Skeletal muscle tissue (tissue), 4 donors: ENCODE results near the gene RFX5. TPM values are rescaled to one million over a fixed set of nuclear protein-coding genes. Genes with fewer than 3 reads are reported as not detected.

ENCODE experiments used
- H3K27ac ChIP-seq: one replicate; pipeline ENCODE4 v1.7.0; 2013; ENCODE audit warnings: mild to moderate bottlenecking, low read depth, low read length, inconsistent platforms
- H3K27me3 ChIP-seq, 3 donors: one replicate each; pipeline ENCODE4 v1.7.0; 2013; ENCODE audit warnings: low read length in 3 of 3; ENCODE audit not compliant: control insufficient read depth in 3 of 3, insufficient read depth in 3 of 3
- H3K36me3 ChIP-seq, 3 donors: one replicate each; pipeline ENCODE4 v1.7.0; 2013; ENCODE audit warnings: low read length in 3 of 3; ENCODE audit not compliant: control insufficient read depth in 3 of 3, insufficient read depth in 3 of 3
- H3K4me1 ChIP-seq, 3 donors: one replicate each; pipeline ENCODE4 v1.7.0; 2013; ENCODE audit warnings: low read length in 3 of 3, mild to moderate bottlenecking in 3 of 3; ENCODE audit not compliant: control insufficient read depth in 3 of 3, insufficient read depth in 3 of 3
- H3K4me3 ChIP-seq, 3 donors: one replicate each; pipeline ENCODE4 v1.7.0; 2013; ENCODE audit warnings: low read length in 3 of 3
- H3K9ac ChIP-seq, 3 donors: one replicate each; pipeline ENCODE4 v1.7.0; 2013; ENCODE audit warnings: low read length in 3 of 3, mild to moderate bottlenecking in 3 of 3, moderate library complexity in 2 of 3, low read depth in 1 of 3
- H3K9me3 ChIP-seq, 3 donors: one replicate each; pipeline ENCODE4 v1.7.0; 2013; ENCODE audit warnings: low read length in 3 of 3; ENCODE audit not compliant: control insufficient read depth in 3 of 3
- total RNA-seq: library from RNA; depleted of rRNA; stranded (reverse); fragments of >200 nt; gene quantifications from one replicate; pipeline ENCODE4 v1.2.3, GENCODE V29; 2014
- donor health status: Osteomylitis.

Gene RFX5
- total RNA-seq, 1 donor from 2014 or later: 24.0 TPM

DNA sequence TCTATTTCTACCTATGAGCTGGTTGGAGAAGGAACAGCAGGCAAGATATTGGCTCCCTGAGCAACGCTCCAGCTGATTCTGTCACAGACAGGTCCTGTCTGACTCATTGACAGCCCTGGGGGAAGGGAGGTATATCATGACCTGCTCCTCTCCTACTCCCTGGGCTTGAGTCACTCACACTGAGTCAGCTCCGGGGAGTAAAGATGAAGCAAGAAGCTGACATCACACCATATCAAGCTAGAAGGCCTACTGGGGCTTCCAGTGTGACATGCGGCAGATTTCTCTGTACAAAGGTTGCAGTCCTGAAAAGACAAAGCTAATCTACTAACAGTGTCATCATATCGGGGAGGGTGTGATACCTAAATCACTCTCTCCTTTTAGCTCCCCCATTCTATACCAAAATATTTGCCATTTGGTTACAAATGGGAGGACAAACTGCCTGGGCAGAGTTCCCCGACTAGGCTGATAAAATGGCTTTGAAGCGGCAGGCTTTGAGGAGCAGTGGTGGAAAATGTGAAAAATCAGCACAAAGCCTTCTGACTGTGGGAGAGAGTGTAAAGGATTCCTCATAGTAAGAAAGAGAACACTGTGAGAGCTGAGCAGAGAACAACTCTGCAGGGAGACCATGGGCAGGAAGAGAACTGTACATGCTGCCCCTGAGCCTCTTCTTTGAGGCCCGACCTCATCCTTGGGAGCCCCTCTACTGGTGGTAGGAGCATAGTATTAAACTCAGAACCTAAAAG is 35.3 kb downstream of the RFX5 start:
- Histone ChIP-seq H3K9me3 (no peaks in the 10 kb centered on the region), H3K9ac (peak overlapping the region; percentile 60 to 63 (median 61)), H3K27ac (peak overlapping the region; percentile 90), H3K4me1 (peaks cover 54 to 57% (median 56%) of the 10 kb centered on the region in 3 donors), H3K4me3 (peak overlapping the region in 1 of 3 donors; percentile 0), H3K36me3 (peaks cover 37 to 56% (median 40%) of the 10 kb centered on the region in 3 donors), H3K27me3 (no peaks in the 10 kb centered on the region)

DNA sequence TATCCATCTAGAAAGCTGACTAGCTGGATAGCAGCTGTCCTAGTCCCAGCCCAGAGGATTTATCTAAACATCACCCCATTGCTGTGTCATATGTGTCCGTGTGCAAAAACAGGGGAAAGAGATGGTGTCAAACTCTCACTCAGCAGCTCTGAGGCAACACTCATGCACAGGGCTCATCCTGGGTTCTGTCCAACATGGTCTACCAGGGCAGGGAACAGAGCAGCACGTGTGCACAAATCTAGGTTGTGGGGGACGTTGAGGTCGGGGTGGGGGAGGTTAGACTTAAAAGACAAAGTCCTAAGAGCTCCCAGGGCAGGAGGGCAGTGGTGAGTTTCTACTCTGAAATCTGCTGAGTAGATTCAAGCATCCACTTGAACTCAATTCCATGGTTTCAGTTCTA is 36.0 kb downstream of the RFX5 start:
- Histone ChIP-seq H3K4me1 (peaks cover 54 to 57% (median 56%) of the 10 kb centered on the region in 3 donors), H3K27ac (peak overlapping the region; percentile 90), H3K36me3 (peaks cover 38 to 55% (median 41%) of the 10 kb centered on the region in 3 donors), H3K9ac (peak overlapping the region in 1 of 3 donors; percentile 40), H3K9me3 (no peaks in the 10 kb centered on the region), H3K27me3 (no peaks in the 10 kb centered on the region), H3K4me3 (peak overlapping the region in 1 of 3 donors; percentile 30)

DNA sequence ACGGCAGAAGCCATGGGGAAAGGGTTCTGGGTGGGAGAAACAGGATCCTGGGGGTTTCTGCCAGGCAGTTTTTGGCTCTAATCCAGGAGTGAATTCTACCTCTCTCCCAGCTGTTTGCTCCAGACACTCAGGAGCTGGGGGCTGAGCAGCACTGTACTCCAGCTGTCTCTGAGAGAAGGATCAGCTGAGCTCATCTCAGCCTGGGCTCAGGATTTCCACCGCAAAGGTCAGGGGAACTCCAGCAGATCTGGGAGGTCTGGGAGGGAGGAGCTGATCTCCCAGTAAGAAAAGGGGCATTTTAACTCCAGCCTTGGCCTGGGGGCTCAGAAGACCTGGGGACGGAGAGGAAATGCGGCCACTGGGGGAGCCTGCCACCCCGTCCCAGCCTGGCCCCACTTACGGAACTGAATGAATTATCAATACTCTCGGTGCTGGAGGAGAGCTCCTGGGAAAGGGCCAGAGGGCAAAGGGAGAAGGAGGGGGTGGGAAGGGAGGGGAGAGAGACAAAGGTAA is 37.2 kb downstream of the RFX5 start:
- H3K36me3 ChIP-seq: peaks cover 40 to 56% (median 42%) of the 10 kb centered on the region in 3 donors
- peak overlapping the region; percentile 5 to 58 (median 44) for H3K9ac ChIP-seq
- H3K27ac ChIP-seq: peak overlapping the region; percentile 90
- no peaks in the 10 kb centered on the region for H3K27me3 ChIP-seq
- H3K4me1 ChIP-seq: peaks cover 52 to 57% (median 54%) of the 10 kb centered on the region in 3 donors
- H3K9me3 ChIP-seq: no peaks in the 10 kb centered on the region
- no peak overlapping the region for H3K4me3 ChIP-seq

DNA sequence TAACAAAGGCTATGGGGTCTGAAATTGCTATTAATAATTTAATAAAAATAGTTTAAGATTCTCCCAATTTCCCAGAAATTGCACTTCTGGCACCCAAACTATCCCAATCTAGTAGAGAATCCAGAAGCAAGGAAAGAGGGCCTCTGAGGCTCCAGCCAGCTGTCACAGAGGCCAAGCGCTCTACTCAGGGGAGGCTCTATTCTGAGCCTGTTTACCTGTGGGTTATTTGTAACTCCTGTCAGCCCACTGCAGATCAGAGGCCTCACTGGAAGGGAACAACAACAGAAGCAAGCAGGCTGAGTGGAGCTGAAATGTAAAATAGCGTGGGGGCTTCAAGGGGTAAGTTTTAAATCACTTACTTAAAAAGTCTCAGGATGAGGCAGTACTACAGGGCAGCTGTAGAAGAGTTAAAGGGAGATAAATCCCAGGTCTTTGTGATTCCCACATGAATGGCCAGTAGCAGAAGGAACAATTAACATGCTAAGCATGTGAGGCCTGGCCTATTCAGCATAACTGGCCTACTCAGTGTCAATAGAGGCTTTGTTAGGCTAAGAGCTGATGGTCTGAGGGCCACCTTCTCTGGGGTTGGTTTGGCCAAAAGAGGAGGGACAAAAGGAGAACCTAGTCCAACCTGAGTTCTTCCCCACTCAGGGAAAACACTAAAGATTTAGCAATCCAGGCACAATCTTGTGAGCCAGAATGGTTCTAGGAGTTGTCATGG is 52.1 kb downstream of the RFX5 start:
- Histone ChIP-seq H3K4me1 (peaks cover 0 to 2% (median 0%) of the 10 kb centered on the region in 3 donors), H3K27me3 (no peaks in the 10 kb centered on the region), H3K9me3 (no peaks in the 10 kb centered on the region), H3K9ac (no peak overlapping the region), H3K4me3 (no peak overlapping the region), H3K36me3 (peaks cover 82 to 86% (median 85%) of the 10 kb centered on the region in 3 donors), H3K27ac (no peak overlapping the region)

DNA sequence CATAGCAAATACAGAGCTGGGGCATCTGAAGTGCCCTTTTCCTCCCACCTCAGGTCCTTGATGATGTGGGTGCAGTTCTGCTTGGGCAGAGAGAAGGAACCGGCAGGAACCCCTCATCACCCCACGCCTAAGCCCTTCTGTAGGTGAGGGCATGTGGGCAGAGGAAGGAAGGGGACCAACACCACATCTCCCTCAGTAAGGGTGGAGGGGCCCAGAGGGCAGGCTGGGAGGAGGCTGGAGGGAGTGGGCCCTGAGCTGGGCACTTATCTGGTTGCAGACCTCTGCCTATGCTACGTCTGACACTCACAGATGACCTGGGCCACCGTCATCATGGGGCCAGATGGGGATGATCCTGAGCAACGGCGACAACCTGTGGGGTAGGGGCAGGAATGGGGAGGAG is 54.0 kb downstream of the RFX5 start:
- Histone ChIP-seq H3K36me3 (peaks cover 82 to 85% (median 83%) of the 10 kb centered on the region in 3 donors), H3K4me3 (no peak overlapping the region), H3K4me1 (peaks cover 0 to 2% (median 0%) of the 10 kb centered on the region in 3 donors), H3K9ac (no peak overlapping the region), H3K27ac (no peak overlapping the region), H3K9me3 (no peaks in the 10 kb centered on the region), H3K27me3 (no peaks in the 10 kb centered on the region)

DNA sequence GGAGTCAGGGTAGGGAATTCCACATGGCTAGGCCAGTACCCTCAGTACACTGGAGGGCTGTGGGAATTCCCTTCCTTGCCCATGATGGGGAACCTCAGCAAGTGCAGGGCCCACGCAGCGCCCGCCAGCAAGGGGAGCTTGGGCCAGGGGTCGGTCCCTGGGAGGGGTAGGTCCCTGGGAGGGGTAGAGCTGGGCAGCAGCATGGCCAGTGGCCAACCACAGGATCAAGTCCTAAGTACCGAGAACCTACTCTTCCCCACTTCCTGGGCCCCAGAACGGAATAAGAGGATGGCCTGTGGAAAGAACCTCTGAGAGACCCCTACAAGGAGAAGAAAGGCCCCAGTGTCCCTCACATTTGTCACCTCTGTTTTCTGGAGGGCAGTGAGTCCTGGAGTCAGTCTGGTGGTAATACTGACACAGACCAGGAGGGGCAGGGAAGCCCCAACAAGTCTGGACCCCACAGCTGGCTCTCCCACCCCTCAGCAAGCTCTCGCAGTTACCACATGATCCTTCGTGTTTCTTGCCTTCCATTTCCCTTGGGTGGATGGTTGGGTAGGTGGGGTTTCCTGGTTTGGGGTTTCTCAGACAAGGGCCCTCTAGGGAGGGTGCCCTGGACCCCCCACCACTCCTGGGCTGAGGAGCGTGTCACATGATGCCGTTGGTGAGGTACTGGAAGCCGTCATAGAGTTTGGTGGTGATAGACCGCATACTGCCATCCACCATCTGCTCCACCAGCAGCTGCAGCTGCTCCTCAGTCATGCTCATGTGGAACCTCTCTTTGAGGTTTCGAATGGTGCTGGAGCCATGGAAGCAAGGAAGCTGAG is 54.6 kb downstream of the RFX5 start:
- H3K36me3 ChIP-seq: peaks cover 83 to 86% (median 83%) of the 10 kb centered on the region in 3 donors
- H3K9ac ChIP-seq: no peak overlapping the region
- H3K27ac ChIP-seq: no peak overlapping the region

DNA sequence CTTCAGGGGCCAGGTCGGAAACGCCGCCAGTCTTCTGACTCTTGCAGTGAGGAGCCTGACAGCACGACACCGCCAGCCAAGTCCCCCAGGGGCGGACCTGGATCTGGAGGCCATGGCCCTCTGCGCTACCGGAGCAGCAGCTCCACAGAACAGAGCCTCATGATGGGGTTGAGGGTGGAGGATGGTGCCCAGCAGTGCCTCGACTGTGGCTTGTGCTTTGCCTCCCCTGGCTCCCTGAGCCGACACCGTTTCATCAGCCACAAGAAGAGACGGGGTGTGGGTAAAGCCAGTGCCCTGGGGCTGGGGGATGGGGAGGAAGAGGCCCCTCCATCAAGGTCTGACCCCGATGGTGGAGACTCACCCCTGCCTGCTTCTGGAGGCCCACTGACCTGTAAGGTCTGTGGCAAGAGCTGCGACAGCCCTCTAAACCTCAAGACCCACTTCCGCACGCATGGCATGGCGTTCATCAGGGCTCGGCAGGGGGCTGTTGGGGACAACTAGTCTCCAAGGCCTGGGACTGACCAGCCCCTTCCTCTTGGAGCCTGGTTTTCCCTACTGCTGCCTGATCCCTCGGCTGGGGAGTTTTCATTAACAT is 56.2 kb downstream of the RFX5 start:
- H3K9me3 ChIP-seq: no peaks in the 10 kb centered on the region
- H3K27ac ChIP-seq: no peak overlapping the region
- H3K27me3 ChIP-seq: no peaks in the 10 kb centered on the region
- H3K4me3 ChIP-seq: no peak overlapping the region
- H3K36me3 ChIP-seq: peaks cover 85 to 91% (median 90%) of the 10 kb centered on the region in 3 donors
- H3K4me1 ChIP-seq: peaks cover 0 to 2% (median 0%) of the 10 kb centered on the region in 3 donors
- no peak overlapping the region for H3K9ac ChIP-seq

More for the DNA sequence above, 54.6 kb downstream of the RFX5 start:
- H3K9me3 ChIP-seq: no peaks in the 10 kb centered on the region
- H3K4me1 ChIP-seq: peaks cover 0 to 2% (median 0%) of the 10 kb centered on the region in 3 donors
- no peaks in the 10 kb centered on the region for H3K27me3 ChIP-seq
- H3K4me3 ChIP-seq: no peak overlapping the region
